Activated naive CD4-positive, alpha-beta T cell treated with anti-CD3 and anti-CD28 coated beads for 36 hours (primary cell): ENCODE measurements around the gene CCDC15. TPM values are rescaled to one million over a fixed set of nuclear protein-coding genes. Genes with fewer than 3 reads are reported as not detected.

Experiments used
- CTCF ChIA-PET: fragments of 350-600 bp; sonication (Branson Sonifier 250); formaldehyde crosslinking; loops from one replicate; lab custom pipeline; 2021; ENCODE audit warnings: antibody characterized with exemption; lab: Charles Lee
- DNase-seq: peaks from one replicate; pipeline ENCODE4 v3.0.0-alpha.2; 2020
- H3K27ac Mint-ChIP-seq: one replicate; pipeline ENCODE4 v1.8.0; 2021; ENCODE audit warnings: mild to moderate bottlenecking, mixed read lengths
- H3K27me3 Mint-ChIP-seq: one replicate; pipeline ENCODE4 v1.8.0; 2021; ENCODE audit warnings: low read depth, mixed read lengths
- H3K36me3 Mint-ChIP-seq: one replicate; pipeline ENCODE4 v1.8.0; 2021; ENCODE audit warnings: low read depth, mixed read lengths
- H3K4me1 Mint-ChIP-seq: one replicate; pipeline ENCODE4 v1.8.0; 2021; ENCODE audit warnings: low read depth, mixed read lengths
- H3K4me3 Mint-ChIP-seq: one replicate; pipeline ENCODE4 v1.8.0; 2021; ENCODE audit warnings: mild to moderate bottlenecking, moderate library complexity, mixed read lengths
- H3K9me3 Mint-ChIP-seq: one replicate; pipeline ENCODE4 v1.8.0; 2021; ENCODE audit warnings: mixed read lengths
- intact Hi-C: fragments of 100-400 bp; cut with micrococcal nuclease; formaldehyde crosslinking; loops from one replicate; pipeline ENCODE4 v1.15.1; 2023
- total RNA-seq, 2 experiments: library from RNA; stranded (reverse); gene quantifications; one replicate each; pipeline ENCODE4 v1.2.3, GENCODE V29; 2021

CCDC15 gene
- total RNA-seq, 2 experiments from 2014 or later: 6.1 to 7.3 TPM

GRCh38 chr11:125073616-125074483 lies 119.8 kb downstream of the CCDC15 start:
- Mint-ChIP-seq H3K36me3 (no peaks in the 10 kb centered on the region), H3K27me3 (peaks cover 22% of the 10 kb centered on the region)
- CTCF ChIA-PET: no interaction called here

DNA sequence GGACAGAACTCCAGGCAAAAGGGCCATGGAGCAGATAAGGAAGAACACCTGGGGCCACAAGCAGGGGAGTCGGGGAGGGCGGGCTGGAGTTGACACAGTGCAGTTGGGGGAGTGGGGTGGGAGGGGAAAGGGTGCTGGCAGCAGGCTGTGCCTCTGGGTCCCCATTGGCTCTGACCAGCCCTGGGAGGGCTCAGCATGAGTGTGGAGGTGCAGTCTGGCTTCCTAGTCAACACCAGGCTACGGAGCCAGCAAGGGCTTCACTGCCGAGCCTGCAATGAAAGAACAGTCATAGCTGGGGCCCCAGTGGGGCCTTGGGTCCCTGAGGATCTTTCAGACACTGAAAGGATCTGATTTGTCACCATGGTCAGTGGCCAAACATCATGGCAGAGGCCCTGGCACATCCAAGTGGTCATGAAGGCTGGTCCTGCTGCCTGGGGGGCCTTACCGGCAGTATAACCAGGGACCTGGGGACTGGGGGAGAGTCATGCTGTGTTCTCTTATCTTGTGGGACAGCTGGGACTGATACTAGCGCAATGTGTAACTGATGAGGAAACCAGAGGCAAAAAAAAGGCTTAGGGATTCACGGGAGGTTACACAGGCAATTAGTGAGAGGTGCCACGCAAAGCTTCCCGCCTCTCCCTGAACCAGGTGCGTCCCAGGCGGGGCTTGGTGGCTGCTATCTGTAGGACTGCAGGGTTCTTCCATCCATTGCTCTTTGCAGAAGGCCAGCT lies 120.7 kb downstream of the CCDC15 start:
- CTCF ChIA-PET: no interaction called here
- H3K27ac Mint-ChIP-seq: no peak overlapping the region
- peaks cover 2% of the 10 kb centered on the region for H3K4me1 Mint-ChIP-seq
- no peaks in the 10 kb centered on the region for H3K36me3 Mint-ChIP-seq
- intact Hi-C loops: no loop called here
- DNase-seq: no peak
- H3K9me3 Mint-ChIP-seq: no peaks in the 10 kb centered on the region
- peaks cover 15% of the 10 kb centered on the region for H3K27me3 Mint-ChIP-seq
- no peak overlapping the region for H3K4me3 Mint-ChIP-seq

More at GRCh38 chr11:125073616-125074483, 119.8 kb downstream of the CCDC15 start:
- no peaks in the 10 kb centered on the region for H3K9me3 Mint-ChIP-seq
- H3K4me3 Mint-ChIP-seq: no peak overlapping the region
- no peak overlapping the region for H3K27ac Mint-ChIP-seq
- intact Hi-C loops: no loop called here
- peaks cover 2% of the 10 kb centered on the region for H3K4me1 Mint-ChIP-seq
- no peak for DNase-seq

GRCh38 chr11:125075242-125075625 lies 121.2 kb downstream of the CCDC15 start:
- intact Hi-C loops: no loop called here
- H3K4me3 Mint-ChIP-seq: no peak overlapping the region
- H3K27ac Mint-ChIP-seq: no peak overlapping the region
- no peaks in the 10 kb centered on the region for H3K4me1 Mint-ChIP-seq
- DNase-seq: no peak
- no peaks in the 10 kb centered on the region for H3K9me3 Mint-ChIP-seq
- CTCF ChIA-PET: no interaction called here
- H3K27me3 Mint-ChIP-seq: peaks cover 9% of the 10 kb centered on the region
- no peaks in the 10 kb centered on the region for H3K36me3 Mint-ChIP-seq

DNA sequence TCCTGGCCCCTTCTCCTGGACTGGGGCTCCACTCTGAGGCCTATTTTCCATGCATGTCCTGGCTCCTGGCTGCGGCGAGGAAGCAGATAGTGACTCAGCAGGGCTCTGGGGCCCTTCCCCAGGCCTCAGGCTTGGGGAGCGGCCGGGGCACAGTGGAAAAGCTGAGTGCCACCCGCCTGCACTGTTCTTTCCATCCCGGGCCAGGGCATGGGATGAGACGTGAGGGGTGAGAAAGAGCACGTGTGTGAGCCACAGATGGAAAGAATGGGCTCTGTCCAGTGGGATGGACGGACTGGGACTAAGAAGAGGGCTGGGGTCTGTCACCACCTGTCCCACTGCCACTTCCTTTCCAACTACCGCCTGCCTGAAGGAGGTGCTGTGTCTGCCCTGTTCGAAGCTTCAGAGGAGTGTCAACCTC lies 121.9 kb downstream of the CCDC15 start:
- Mint-ChIP-seq H3K36me3 (no peaks in the 10 kb centered on the region), H3K27me3 (peaks cover 9% of the 10 kb centered on the region), H3K4me1 (no peaks in the 10 kb centered on the region), H3K9me3 (no peaks in the 10 kb centered on the region), H3K4me3 (no peak overlapping the region), H3K27ac (no peak overlapping the region)
- no peak for DNase-seq
- intact Hi-C loops: no loop called here
- CTCF ChIA-PET: no interaction called here

DNA sequence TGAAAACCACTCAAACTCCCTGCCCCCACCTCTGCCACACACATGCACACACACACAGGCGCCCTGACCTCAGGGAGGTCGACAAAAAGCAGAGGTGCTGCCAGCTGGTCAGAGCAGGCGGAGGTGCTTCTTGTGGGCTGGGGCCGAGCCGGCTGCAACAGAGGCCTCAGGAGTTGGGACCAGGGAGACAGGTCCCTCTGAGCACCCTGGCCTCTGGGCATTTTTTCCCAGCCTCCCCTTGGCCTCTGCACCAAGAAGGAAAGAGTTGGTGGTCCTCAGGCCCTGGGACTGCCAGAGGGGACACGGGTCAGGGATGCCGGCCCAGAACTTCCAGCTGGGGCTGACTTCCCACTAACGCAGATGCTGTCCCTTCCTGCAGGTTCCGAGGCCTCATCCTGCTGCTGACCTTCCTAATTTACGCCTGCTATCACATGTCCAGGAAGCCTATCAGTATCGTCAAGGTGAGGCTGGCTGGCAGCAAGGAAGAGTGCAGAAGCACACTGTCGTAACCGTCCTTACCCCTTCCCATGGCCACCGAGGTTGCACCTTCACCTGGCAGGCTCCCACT lies 122.5 kb downstream of the CCDC15 start:
- H3K27me3 Mint-ChIP-seq: peaks cover 9% of the 10 kb centered on the region
- H3K4me1 Mint-ChIP-seq: no peaks in the 10 kb centered on the region
- no peak overlapping the region for H3K27ac Mint-ChIP-seq
- H3K4me3 Mint-ChIP-seq: no peak overlapping the region
- intact Hi-C loops: no loop called here
- H3K36me3 Mint-ChIP-seq: no peaks in the 10 kb centered on the region
- DNase-seq: no peak
- H3K9me3 Mint-ChIP-seq: no peaks in the 10 kb centered on the region
- CTCF ChIA-PET: interaction anchor here (0.6 kb wide), 1 partner anchor 283 kb away, joined by 3 read pairs; no protein-coding TSS in a partner anchor

DNA sequence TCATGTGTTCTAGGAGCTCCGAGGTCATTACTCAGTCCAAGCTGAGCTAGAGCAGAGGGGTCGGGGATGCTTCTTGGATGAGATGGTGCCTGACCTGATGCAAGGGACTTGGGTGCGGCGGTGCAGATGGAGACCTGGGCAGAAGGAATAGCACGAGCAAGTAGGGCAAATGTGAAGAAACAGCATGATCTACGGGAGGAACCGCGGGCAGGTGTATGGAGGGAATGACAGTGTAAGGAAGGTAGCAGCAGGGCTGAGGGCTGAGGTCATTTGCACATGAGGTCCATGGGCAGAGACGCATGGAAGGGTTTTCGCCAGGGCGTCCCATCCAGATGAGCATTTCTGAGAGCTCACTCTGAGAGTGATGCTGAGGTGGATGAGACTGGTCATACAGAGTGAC lies 124.0 kb downstream of the CCDC15 start:
- no peak for DNase-seq
- Mint-ChIP-seq H3K4me1 (no peaks in the 10 kb centered on the region), H3K36me3 (no peaks in the 10 kb centered on the region), H3K9me3 (no peaks in the 10 kb centered on the region), H3K4me3 (no peak overlapping the region), H3K27me3 (peaks cover 4% of the 10 kb centered on the region), H3K27ac (no peak overlapping the region)
- intact Hi-C loops: no loop called here
- CTCF ChIA-PET: interaction anchor here (1.1 kb wide), 1 partner anchor 13 kb away, joined by 4 read pairs; no protein-coding TSS in a partner anchor

- Mint-ChIP-seq H3K9me3 (no peaks in the 10 kb centered on the region), H3K27ac (no peak overlapping the region), H3K4me3 (no peak overlapping the region), H3K27me3 (peaks cover 4% of the 10 kb centered on the region), H3K4me1 (no peaks in the 10 kb centered on the region), H3K36me3 (no peaks in the 10 kb centered on the region)
- no peak for DNase-seq
- CTCF ChIA-PET: interaction anchor here (1.1 kb wide), 1 partner anchor 12 kb away, joined by 4 read pairs; no protein-coding TSS in a partner anchor
- intact Hi-C loops: no loop called here
These were observed 124.6 kb downstream of the CCDC15 start for GRCh38 chr11:125078516-125079140.

GRCh38 chr11:125079151-125079877 lies 125.3 kb downstream of the CCDC15 start:
- intact Hi-C loops: no loop called here
- CTCF ChIA-PET: interaction anchor here (1.1 kb wide), 1 partner anchor 11 kb away, joined by 4 read pairs; no protein-coding TSS in a partner anchor
- Mint-ChIP-seq H3K27ac (no peak overlapping the region), H3K27me3 (peaks cover under 1% of the 10 kb centered on the region), H3K4me1 (no peaks in the 10 kb centered on the region), H3K9me3 (no peaks in the 10 kb centered on the region), H3K36me3 (no peaks in the 10 kb centered on the region), H3K4me3 (no peak overlapping the region)
- no peak for DNase-seq

DNA sequence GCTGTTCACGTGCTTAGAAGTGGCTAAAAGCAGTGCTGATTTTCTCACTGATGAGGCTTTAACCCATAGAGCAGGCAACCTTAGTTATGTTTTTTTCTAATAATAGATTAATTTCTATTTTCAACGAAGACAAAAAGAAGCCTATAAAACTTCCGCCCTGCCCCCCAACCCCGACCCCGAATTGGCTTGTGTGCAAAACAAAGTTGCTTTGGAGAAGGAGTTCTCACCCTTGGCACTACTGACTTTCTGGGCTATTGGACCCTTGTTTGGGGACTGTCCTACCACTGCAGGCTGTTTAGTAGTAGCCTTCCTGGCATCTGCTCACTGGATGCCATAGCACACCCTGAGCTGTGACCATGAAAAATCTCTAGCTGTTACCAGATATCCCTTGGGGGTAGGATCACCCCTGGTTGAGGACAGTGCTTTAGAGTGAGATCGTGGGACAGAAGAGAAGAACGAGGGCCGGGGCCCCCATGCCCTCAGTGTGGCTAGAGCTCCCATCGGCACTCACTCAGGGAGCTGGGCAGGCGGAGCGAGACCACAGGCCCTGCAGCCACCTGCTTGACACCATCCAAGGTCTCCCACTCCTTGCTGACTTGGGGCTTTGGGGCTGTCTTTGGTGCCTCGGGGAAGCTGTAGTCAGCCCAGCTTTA lies 126.0 kb downstream of the CCDC15 start:
- no peak for DNase-seq
- no peak overlapping the region for H3K4me3 Mint-ChIP-seq

GRCh38 chr11:125080531-125080911 lies 126.5 kb downstream of the CCDC15 start:
- H3K27me3 Mint-ChIP-seq: no peaks in the 10 kb centered on the region
- no peaks in the 10 kb centered on the region for H3K36me3 Mint-ChIP-seq
- H3K9me3 Mint-ChIP-seq: no peaks in the 10 kb centered on the region
- intact Hi-C loops: no loop called here
- H3K27ac Mint-ChIP-seq: no peak overlapping the region
- CTCF ChIA-PET: no interaction called here
- no peak overlapping the region for H3K4me3 Mint-ChIP-seq
- no peaks in the 10 kb centered on the region for H3K4me1 Mint-ChIP-seq
- no peak for DNase-seq

More for the DNA sequence above, 126.0 kb downstream of the CCDC15 start:
- intact Hi-C loops: no loop called here
- no peaks in the 10 kb centered on the region for H3K36me3 Mint-ChIP-seq
- no peaks in the 10 kb centered on the region for H3K27me3 Mint-ChIP-seq
- no peak overlapping the region for H3K27ac Mint-ChIP-seq
- H3K4me1 Mint-ChIP-seq: no peaks in the 10 kb centered on the region
- CTCF ChIA-PET: no interaction called here
- H3K9me3 Mint-ChIP-seq: no peaks in the 10 kb centered on the region

- H3K36me3 Mint-ChIP-seq: no peaks in the 10 kb centered on the region
- intact Hi-C loops: no loop called here
- DNase-seq: no peak
- H3K9me3 Mint-ChIP-seq: no peaks in the 10 kb centered on the region
- no peak overlapping the region for H3K27ac Mint-ChIP-seq
- H3K27me3 Mint-ChIP-seq: no peaks in the 10 kb centered on the region
- no peaks in the 10 kb centered on the region for H3K4me1 Mint-ChIP-seq
- CTCF ChIA-PET: no interaction called here
- no peak overlapping the region for H3K4me3 Mint-ChIP-seq
These were observed 127.2 kb downstream of the CCDC15 start for GRCh38 chr11:125081098-125081798.
